Fibroblast of the aortic adventitia (primary cell): Measurements from ENCODE around the gene GRB2. TPM values are rescaled to one million over a fixed set of nuclear protein-coding genes. Genes with fewer than 3 reads are reported as not detected.

Experiments used
- DNase-seq: peaks from one replicate; pipeline ENCODE4 v3.0.0-alpha.2; 2010; ENCODE audit warnings: low read depth
- H3K4me3 ChIP-seq: 2 replicates; pipeline ENCODE4 v1.5.1; 2011; ENCODE audit warnings: low read depth, mild to moderate bottlenecking, control low read depth, low read length, moderate library complexity
- CTCF ChIP-seq: IDR thresholded peaks from 2 replicates; pipeline ENCODE4 v1.5.1; 2011; ENCODE audit warnings: mild to moderate bottlenecking, low read length, control low read depth, inconsistent platforms; ENCODE audit not compliant: insufficient read depth
- total RNA-seq: library from RNA; depleted of rRNA; stranded (reverse); fragments of >200 nt; gene quantifications from 2 replicates; pipeline ENCODE4 v1.2.3, GENCODE V29; 2012; ENCODE audit warnings: low replicate concordance

The GRB2 gene
- total RNA-seq, 1 donor: 57.6 TPM

- no peak overlapping the region for H3K4me3 ChIP-seq
- no peak for TF ChIP-seq CTCF
- no peak for DNase-seq
Measured at GRCh38 chr17:75345514-75346167, 59.8 kb downstream of the GRB2 start.

- no peak for DNase-seq
- TF ChIP-seq CTCF: no peak
- H3K4me3 ChIP-seq: no peak overlapping the region
Measured at GRCh38 chr17:75344666-75345065, 60.8 kb downstream of the GRB2 start.

GRCh38 chr17:75342996-75343395 is 62.5 kb downstream of the GRB2 start:
- no peak overlapping the region for H3K4me3 ChIP-seq
- TF ChIP-seq CTCF: no peak
- DNase-seq: no peak

- no peak overlapping the region for H3K4me3 ChIP-seq
- DNase-seq: no peak
- no peak for TF ChIP-seq CTCF
Measured at GRCh38 chr17:75341784-75342486, 63.5 kb downstream of the GRB2 start.

- peak; percentile 34 for DNase-seq
- H3K4me3 ChIP-seq: no peak overlapping the region
- no peak for TF ChIP-seq CTCF
Measured at GRCh38 chr17:75340631-75341030, 64.8 kb downstream of the GRB2 start.

- no peak for TF ChIP-seq CTCF
- H3K4me3 ChIP-seq: no peak overlapping the region
- no peak for DNase-seq
Measured at GRCh38 chr17:75339971-75340370, 65.5 kb downstream of the GRB2 start.

- no peak for DNase-seq
- TF ChIP-seq CTCF: no peak
- no peak overlapping the region for H3K4me3 ChIP-seq
Measured at GRCh38 chr17:75338335-75338734, 67.1 kb downstream of the GRB2 start.
